Spleen (tissue), 11 donors: ENCODE data around the gene ZMIZ1. TPM values are rescaled to one million over a fixed set of nuclear protein-coding genes. Genes with fewer than 3 reads are reported as not detected.

ENCODE experiments used
- DNase-seq: peaks from one replicate; pipeline ENCODE4 v3.0.0-alpha.2; 2020
- H3K27ac ChIP-seq, 8 donors: fragments of 200-600 bp; sonication (generic) in 7 of 8; 1 replicate in 4 of 8; 2 replicates in 4 of 8; pipeline versions ENCODE4 v1.5.0 to v1.8.0; 2016 to 2021; ENCODE audit warnings: inconsistent platforms in 4 of 8, mild to moderate bottlenecking in 4 of 8, moderate library complexity in 1 of 8
- H3K27me3 ChIP-seq, 7 donors: fragments of 200-600 bp; sonication (generic) in 6 of 7; replicated peaks in 1 of 7; 1 replicate in 4 of 7; 2 replicates in 3 of 7; pipeline versions ENCODE4 v1.5.0 to v1.8.0; 2016 to 2021; ENCODE audit warnings: inconsistent platforms in 3 of 7, mild to moderate bottlenecking in 1 of 7
- H3K36me3 ChIP-seq, 6 donors: fragments of 200-600 bp; sonication (generic) in 5 of 6; 1 replicate in 4 of 6; 2 replicates in 2 of 6; pipeline versions ENCODE4 v1.5.0 to v1.8.0; 2016 to 2021; ENCODE audit warnings: inconsistent platforms in 2 of 6
- H3K4me1 ChIP-seq, 6 donors: fragments of 200-600 bp; sonication (generic) in 5 of 6; 1 replicate in 3 of 6; 2 replicates in 3 of 6; pipeline versions ENCODE4 v1.5.0 to v1.8.0; 2016 to 2021; ENCODE audit warnings: inconsistent platforms in 3 of 6
- H3K4me3 ChIP-seq, 8 donors: fragments of 200-600 bp; sonication (generic) in 7 of 8; 1 replicate in 4 of 8; 2 replicates in 4 of 8; pipeline versions ENCODE4 v1.5.0 to v1.8.0; 2016 to 2021; ENCODE audit warnings: inconsistent platforms in 4 of 8, mild to moderate bottlenecking in 4 of 8, moderate library complexity in 2 of 8
- H3K9me3 ChIP-seq, 8 donors: fragments of 200-600 bp; sonication (generic) in 7 of 8; 1 replicate in 4 of 8; 2 replicates in 4 of 8; pipeline versions ENCODE4 v1.5.0 to v1.8.0; 2016 to 2021; ENCODE audit warnings: inconsistent platforms in 4 of 8
- POLR2A ChIP-seq, 3 donors: fragments of 450-650 bp; IDR thresholded peaks; one replicate each; pipeline ENCODE4 v1.5.1; 2017; ENCODE audit warnings: antibody characterized with exemption in 3 of 3, mild to moderate bottlenecking in 1 of 3
- POLR2AphosphoS5 ChIP-seq, 3 donors: sonication (generic); formaldehyde crosslinking; IDR thresholded peaks; one replicate each; pipeline ENCODE4 v1.5.1; 2017; ENCODE audit warnings: antibody characterized with exemption in 3 of 3
- WGBS, 5 donors: extraction: QIAGEN DNeasy Blood & Tissue Kit in 3 of 5; methylation state at CpG; one replicate each; pipeline versions ENCODE4 v1.1.5 to v1.1.7; 2013 to 2018; 5-methylcytosine and 5-hydroxymethylcytosine counted together
- intact Hi-C: fragments of 100-400 bp; cut with DNase I; formaldehyde crosslinking; loops from one replicate; pipeline ENCODE4 v1.15.0; 2023; ENCODE audit warnings: low total_unique reads
- polyA plus RNA-seq, 3 donors: library from polyadenylated mRNA; stranded (reverse); fragments of 200-250 nt; gene quantifications; one replicate each; pipeline ENCODE4 v1.2.1, GENCODE V29; 2013
- total RNA-seq, 7 donors: library from RNA; depleted of rRNA in 3 of 7; stranded (reverse); fragments of >200 nt in 3 of 7; fragmentation: NEBNext Ultra II Directional in 4 of 7; extraction: Animal tissue kit (Norgen Biotek cat#: 25700) in 4 of 7; gene quantifications; one replicate each; pipeline versions ENCODE4 v1.1.0 to v1.2.1, GENCODE V29; 2016 to 2021
- TF ChIP-seq, protein P1 (sequence below), 11 experiments: fragments of 200-600 bp in 7 of 11; fragments of 450-650 bp in 4 of 11; sonication (generic) in 4 of 11; IDR thresholded peaks in 8 of 11; conservative IDR thresholded peaks in 3 of 11; 1 replicate in 7 of 11; 2 replicates in 4 of 11; pipeline versions ENCODE4 v1.4.0 to v1.8.0; 2016 to 2021; ENCODE audit warnings: antibody characterized with exemption in 11 of 11, inconsistent platforms in 4 of 11, mild to moderate bottlenecking in 1 of 11
- donor health status: healthy with polysubstance abuse.
- donor health status: DM: no; HTN: no; CAD: no; lungs with moderate emphysema.
- donor health status: DM: no; HTN: no; CAD: no.
- donor health status: Bipolar disorder and iron deficiency.
- donor health status: healthy.
- donor health status: DM: no; HTN: no; CAD: no.
- donor health status: DM: yes; HTN: yes; CAD: no.

ZMIZ1 gene
- total and polyA plus RNA-seq, 10 donors, result 10.7 to 210 (median 125) TPM

- no peaks in the 10 kb centered on the region for H3K9me3 ChIP-seq
- intact Hi-C loops, result no loop called here
- 61 to 75% (median 62%) methylated on average over 12 of the region's 12 CpGs for WGBS, 5 donors
- H3K27ac ChIP-seq, result peak overlapping the region; percentile 19 to 81 (median 69)
- DNase-seq, result no peak
- TF ChIP-seq, protein P1, sequence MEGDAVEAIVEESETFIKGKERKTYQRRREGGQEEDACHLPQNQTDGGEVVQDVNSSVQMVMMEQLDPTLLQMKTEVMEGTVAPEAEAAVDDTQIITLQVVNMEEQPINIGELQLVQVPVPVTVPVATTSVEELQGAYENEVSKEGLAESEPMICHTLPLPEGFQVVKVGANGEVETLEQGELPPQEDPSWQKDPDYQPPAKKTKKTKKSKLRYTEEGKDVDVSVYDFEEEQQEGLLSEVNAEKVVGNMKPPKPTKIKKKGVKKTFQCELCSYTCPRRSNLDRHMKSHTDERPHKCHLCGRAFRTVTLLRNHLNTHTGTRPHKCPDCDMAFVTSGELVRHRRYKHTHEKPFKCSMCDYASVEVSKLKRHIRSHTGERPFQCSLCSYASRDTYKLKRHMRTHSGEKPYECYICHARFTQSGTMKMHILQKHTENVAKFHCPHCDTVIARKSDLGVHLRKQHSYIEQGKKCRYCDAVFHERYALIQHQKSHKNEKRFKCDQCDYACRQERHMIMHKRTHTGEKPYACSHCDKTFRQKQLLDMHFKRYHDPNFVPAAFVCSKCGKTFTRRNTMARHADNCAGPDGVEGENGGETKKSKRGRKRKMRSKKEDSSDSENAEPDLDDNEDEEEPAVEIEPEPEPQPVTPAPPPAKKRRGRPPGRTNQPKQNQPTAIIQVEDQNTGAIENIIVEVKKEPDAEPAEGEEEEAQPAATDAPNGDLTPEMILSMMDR (IDR thresholded peaks at IDR 0.05 in 8 of 11, conservative IDR thresholded peaks at IDR 0.05 in 3 of 11), result no peak
- TF ChIP-seq POLR2A (IDR thresholded peaks at IDR 0.05), result no peak
- no peak for TF ChIP-seq POLR2AphosphoS5 (IDR thresholded peaks at IDR 0.05)
- H3K36me3 ChIP-seq, result no peaks in the 10 kb centered on the region
- H3K27me3 ChIP-seq, result no peaks in the 10 kb centered on the region
- no peak overlapping the region for H3K4me3 ChIP-seq
- peaks cover 31 to 100% (median 86%) of the 10 kb centered on the region in 6 donors for H3K4me1 ChIP-seq
These were observed 25.8 kb downstream of the ZMIZ1 start for GRCh38 chr10:79094412-79095175.

GRCh38 chr10:79095316-79095715 is 26.6 kb downstream of the ZMIZ1 start:
- no peaks in the 10 kb centered on the region for H3K36me3 ChIP-seq
- peaks cover 34 to 100% (median 83%) of the 10 kb centered on the region in 6 donors for H3K4me1 ChIP-seq
- H3K9me3 ChIP-seq, result no peaks in the 10 kb centered on the region
- H3K4me3 ChIP-seq, result no peak overlapping the region
- WGBS, 5 donors, result 74 to 87% (median 79%) methylated on average over 11 of the region's 11 CpGs
- no peak for DNase-seq
- H3K27me3 ChIP-seq, result no peaks in the 10 kb centered on the region
- H3K27ac ChIP-seq, result peak overlapping the region in 5 of 8 donors; percentile 68 to 81 (median 75)
- intact Hi-C loops, result no loop called here
- TF ChIP-seq, protein P1 (IDR thresholded peaks at IDR 0.05 in 8 of 11, conservative IDR thresholded peaks at IDR 0.05 in 3 of 11), result no peak
- TF ChIP-seq POLR2AphosphoS5 (IDR thresholded peaks at IDR 0.05) (no peak), POLR2A (IDR thresholded peaks at IDR 0.05) (no peak)

DNA sequence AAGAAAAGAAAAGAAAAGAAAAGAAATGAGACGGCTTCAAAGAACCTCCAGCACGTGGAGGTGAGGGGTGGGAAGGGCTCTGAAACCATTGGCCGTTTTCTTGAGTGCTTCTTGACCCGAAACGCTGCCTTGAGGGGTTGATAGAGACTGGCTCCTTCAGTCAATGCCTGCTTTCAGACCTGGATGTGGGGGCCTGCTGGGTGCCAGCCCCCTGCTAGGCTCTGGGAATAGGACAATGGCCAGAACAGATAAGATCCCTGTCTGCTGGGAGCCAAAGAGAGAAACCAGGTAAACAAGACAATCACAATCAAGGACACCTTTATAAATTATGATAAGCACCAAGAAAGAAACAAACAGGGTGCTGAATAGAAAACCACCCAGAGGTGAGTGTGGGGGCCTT is 27.7 kb downstream of the ZMIZ1 start:
- Histone ChIP-seq H3K4me1 (peaks cover 39 to 100% (median 84%) of the 10 kb centered on the region in 6 donors), H3K27ac (peak overlapping the region in 3 of 8 donors; percentile 28 to 81 (median 70)), H3K4me3 (no peak overlapping the region), H3K9me3 (no peaks in the 10 kb centered on the region), H3K27me3 (peaks cover 0 to 3% (median 0%) of the 10 kb centered on the region in 7 donors), H3K36me3 (no peaks in the 10 kb centered on the region)
- TF ChIP-seq POLR2AphosphoS5 (IDR thresholded peaks at IDR 0.05) (no peak), POLR2A (IDR thresholded peaks at IDR 0.05) (no peak)
- TF ChIP-seq, protein P1 (IDR thresholded peaks at IDR 0.05 in 8 of 11, conservative IDR thresholded peaks at IDR 0.05 in 3 of 11), result no peak
- DNase-seq, result no peak
- 69 to 87% (median 77%) methylated on average over 5 of the region's 5 CpGs for whole genome bisulfite sequencing, 5 donors
- intact Hi-C loops, result no loop called here
